Activated CD8-positive, alpha-beta memory T cell treated with anti-CD3 and anti-CD28 coated beads, Interleukin-2, amount 50 U/mL, for 24 hours (primary cell): ENCODE results near the gene MBNL2.

ENCODE experiments used
- DNase-seq: peaks from one replicate; pipeline ENCODE4 v3.0.0-alpha.2; 2020; ENCODE audit errors: extremely low read depth

The MBNL2 gene

GRCh38 chr13:97422118-97423054 lies 200.3 kb downstream of the MBNL2 start:
- DNase-seq, result no peak

GRCh38 chr13:97423300-97424045 lies 201.3 kb downstream of the MBNL2 start:
- no peak for DNase-seq

- DNase-seq, result no peak
Observed at GRCh38 chr13:97425590-97425989, 203.5 kb downstream of the MBNL2 start.

GRCh38 chr13:97426695-97427094 lies 204.6 kb downstream of the MBNL2 start:
- no peak for DNase-seq

- DNase-seq, result no peak
Observed at GRCh38 chr13:97429681-97430081, 207.5 kb downstream of the MBNL2 start.

- DNase-seq, result no peak
Observed at GRCh38 chr13:97430296-97430695, 208.2 kb downstream of the MBNL2 start.

- no peak for DNase-seq
Observed at GRCh38 chr13:97431171-97431764, 209.1 kb downstream of the MBNL2 start.

- DNase-seq, result no peak
Observed at GRCh38 chr13:97432232-97432916, 210.2 kb downstream of the MBNL2 start.

- DNase-seq, result peak; percentile 97
Observed at GRCh38 chr13:97432917-97433726, 211.0 kb downstream of the MBNL2 start.

GRCh38 chr13:97433727-97434396 lies 211.7 kb downstream of the MBNL2 start, which contains the start of gene RAP2A:
Gene RAP2A (plus strand): TSS chr13:97434169. CDS start chr13:97434471, 302 bp downstream.
- peak; percentile 81 for DNase-seq

- DNase-seq, result no peak
Observed at GRCh38 chr13:97434397-97435201, 212.5 kb downstream of the MBNL2 start.

GRCh38 chr13:97435323-97435722 lies 213.2 kb downstream of the MBNL2 start:
- no peak for DNase-seq

- DNase-seq, result no peak
Observed at GRCh38 chr13:97435794-97436193, 213.7 kb downstream of the MBNL2 start.

GRCh38 chr13:97436845-97437244 lies 214.7 kb downstream of the MBNL2 start:
- no peak for DNase-seq

GRCh38 chr13:97437729-97438128 lies 215.6 kb downstream of the MBNL2 start:
- no peak for DNase-seq

- no peak for DNase-seq
Observed at GRCh38 chr13:97438856-97439595, 216.9 kb downstream of the MBNL2 start.

- DNase-seq, result no peak
Observed at GRCh38 chr13:97440598-97441170, 218.6 kb downstream of the MBNL2 start.

- DNase-seq, result no peak
Observed at GRCh38 chr13:97441368-97441767, 219.2 kb downstream of the MBNL2 start.
